Measurements from ENCODE around the gene PROKR1. TPM values are rescaled to one million over a fixed set of nuclear protein-coding genes. Genes with fewer than 3 reads are reported as not detected.
"Not testable (repeated sequence)": the region's sequence is repeated elsewhere in the genome, so short reads cannot be mapped to it uniquely, and the experiment has no call there.

The PROKR1 gene
- not detected in 2 replicates for total RNA-seq

DNA sequence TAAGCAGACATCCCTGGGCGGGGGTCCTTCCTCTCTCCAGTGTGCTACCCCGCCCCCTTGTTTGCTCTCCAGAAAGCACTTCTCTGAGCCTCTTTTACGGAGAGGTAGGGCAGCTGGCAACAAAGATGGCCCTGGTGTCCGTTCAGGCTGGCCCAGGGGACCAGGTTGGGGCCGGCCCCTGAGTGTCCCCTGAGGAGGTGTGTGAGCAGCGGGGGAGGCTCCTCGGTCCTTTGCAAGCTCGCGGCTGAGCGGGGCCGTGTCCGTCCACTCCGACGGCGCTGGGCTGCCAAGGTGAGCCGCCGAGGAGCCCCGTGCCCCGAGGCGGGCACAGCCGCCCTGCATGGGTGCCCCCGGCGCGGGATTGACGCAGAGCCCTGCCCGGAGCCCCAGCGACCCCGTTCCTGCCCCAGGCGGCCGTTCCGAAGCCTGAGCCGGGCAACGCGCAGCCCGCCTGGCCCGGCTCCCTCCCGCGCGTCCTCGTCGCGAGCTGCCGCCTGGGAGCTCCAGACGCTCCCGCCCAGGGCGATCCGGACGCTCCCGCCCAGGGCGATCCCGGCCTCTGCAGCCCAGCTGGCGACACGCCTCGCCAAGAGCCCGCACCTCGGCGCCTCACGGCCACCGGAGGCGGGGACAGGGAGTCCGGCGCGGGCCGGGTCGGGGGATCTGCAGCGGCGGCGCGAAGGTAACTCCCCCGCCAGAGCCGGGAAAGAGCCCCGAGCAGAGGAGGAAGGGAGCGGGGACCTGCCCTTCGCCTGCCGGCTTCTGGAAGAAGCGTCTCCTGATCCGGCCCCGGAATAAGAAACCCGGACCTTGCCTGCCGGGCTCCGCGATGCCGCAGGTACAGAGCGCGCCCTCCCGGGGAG, at the start of gene PROKR1:
PROKR1 (plus strand) TSS at position 569 of the 863 bp plus-strand sequence. CDS start 2,243 bp downstream, outside the sequence.
- Mint-ChIP-seq H3K27ac (no peak within 1 kb of the TSS), H3K4me3 (ENCODE audit: low read depth) (no peak within 1 kb of the TSS), H3K27me3 (ENCODE audit: low read depth) (peaks cover 74% of the 10 kb centered on the region), H3K4me1 (ENCODE audit: low read depth) (peaks cover 9% of the 10 kb centered on the region), H3K9me3 (no peaks in the 10 kb centered on the region), H3K36me3 (ENCODE audit: low read depth) (no peaks in the 10 kb centered on the region)
- intact Hi-C loops (cut with micrococcal nuclease): no loop called here
- no peak for DNase-seq (ENCODE audit: low spot score)

DNA sequence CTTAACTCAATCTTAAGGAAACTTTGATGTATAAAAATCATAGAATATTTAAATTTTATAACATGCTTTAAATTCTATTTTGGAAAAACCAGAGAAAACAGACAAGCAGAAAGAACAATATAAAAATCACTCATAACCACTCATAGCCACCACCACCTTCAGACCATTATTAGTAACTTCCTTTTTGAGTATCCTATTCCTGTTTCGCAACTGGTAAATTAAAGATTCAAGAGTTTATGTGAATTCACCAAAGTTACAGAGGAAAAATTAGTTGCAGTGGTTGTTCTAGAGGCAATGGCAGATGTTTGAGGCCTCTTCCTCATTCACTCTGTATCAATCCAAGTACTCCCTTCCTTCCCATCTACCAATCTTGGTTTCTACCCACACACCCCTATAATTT, 49.3 kb upstream of the PROKR1 start:
- intact Hi-C loops (cut with micrococcal nuclease): loop anchor here (5.0 kb wide), 2 partner anchors 72 to 123 kb away; no protein-coding TSS in a partner anchor
- no peak for DNase-seq (ENCODE audit: low spot score)
- Mint-ChIP-seq H3K9me3 (no peaks in the 10 kb centered on the region), H3K27ac (no peak overlapping the region), H3K4me3 (ENCODE audit: low read depth) (no peak overlapping the region), H3K27me3 (ENCODE audit: low read depth) (peaks cover 10% of the 10 kb centered on the region), H3K4me1 (ENCODE audit: low read depth) (peaks cover 9% of the 10 kb centered on the region), H3K36me3 (ENCODE audit: low read depth) (no peaks in the 10 kb centered on the region)

DNA sequence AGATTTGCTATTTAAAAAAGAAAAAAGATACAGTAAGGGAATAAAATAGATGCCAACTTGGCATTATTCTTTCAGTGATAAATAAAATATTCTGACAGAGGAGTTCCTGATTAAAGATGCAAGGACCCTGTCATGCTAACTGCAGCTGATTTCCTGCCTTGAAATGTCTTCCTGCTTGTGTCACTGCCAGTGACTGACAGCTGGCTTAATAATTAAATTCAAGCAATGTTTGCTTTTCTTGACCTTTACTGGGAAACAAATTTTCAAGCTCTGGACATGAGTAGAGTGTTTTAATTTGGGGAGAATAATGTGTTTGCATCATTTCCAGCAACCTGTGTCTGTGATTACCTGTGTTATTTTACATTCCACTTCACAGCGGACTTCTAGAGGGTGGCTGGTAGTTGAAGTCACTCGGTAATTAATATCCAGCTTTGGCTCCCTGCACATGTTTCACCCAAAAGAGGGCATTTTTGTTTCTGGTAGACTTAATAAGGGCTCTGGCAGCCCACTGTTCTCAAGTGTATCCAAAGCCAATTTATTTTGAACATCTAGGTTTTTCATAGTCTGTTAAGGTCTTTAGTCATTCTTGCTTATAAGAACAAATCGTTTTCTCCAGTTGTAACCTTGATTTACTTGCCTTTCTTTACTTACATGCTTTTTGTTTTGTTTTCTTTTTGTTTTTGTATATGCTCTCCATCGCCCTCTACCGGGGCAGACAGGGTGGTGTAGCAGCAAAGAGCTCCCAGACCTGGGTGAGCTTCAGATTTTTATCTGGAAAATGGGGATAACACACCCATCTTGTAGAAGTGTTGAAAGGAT, 48.5 kb upstream of the PROKR1 start:
- peaks cover 9% of the 10 kb centered on the region for H3K4me1 Mint-ChIP-seq (ENCODE audit: low read depth)
- no peak overlapping the region for H3K27ac Mint-ChIP-seq
- H3K9me3 Mint-ChIP-seq: peaks cover 8% of the 10 kb centered on the region
- H3K4me3 Mint-ChIP-seq (ENCODE audit: low read depth): no peak overlapping the region
- peaks cover 13% of the 10 kb centered on the region for H3K27me3 Mint-ChIP-seq (ENCODE audit: low read depth)
- no peaks in the 10 kb centered on the region for H3K36me3 Mint-ChIP-seq (ENCODE audit: low read depth)
- DNase-seq (ENCODE audit: low spot score): peak; percentile 31
- intact Hi-C loops (cut with micrococcal nuclease): loop anchor here (1.0 to 5.0 kb wide), 3 partner anchors 73 to 130 kb away; no protein-coding TSS in a partner anchor

DNA sequence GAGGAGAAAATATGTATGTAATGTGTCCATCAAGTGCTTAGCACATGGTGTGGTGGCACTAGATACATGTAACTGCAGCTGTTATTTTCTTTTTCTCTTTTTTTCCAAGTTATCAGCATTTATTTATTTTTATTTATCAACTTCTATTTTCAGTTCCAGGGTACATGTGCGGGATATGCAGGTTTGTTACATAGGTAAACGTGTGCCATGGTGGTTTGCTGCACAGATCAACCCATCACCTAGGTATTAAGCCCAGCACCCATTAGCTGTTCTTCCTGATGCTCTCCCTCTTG, 47.9 kb upstream of the PROKR1 start:
- Mint-ChIP-seq H3K9me3 (peaks cover 12% of the 10 kb centered on the region), H3K27me3 (ENCODE audit: low read depth) (peaks cover 15% of the 10 kb centered on the region)
- H3K36me3 Mint-ChIP-seq (ENCODE audit: low read depth); H3K4me3 Mint-ChIP-seq (ENCODE audit: low read depth); H3K27ac Mint-ChIP-seq; H3K4me1 Mint-ChIP-seq (ENCODE audit: low read depth); DNase-seq (ENCODE audit: low spot score): not testable (repeated sequence)
- intact Hi-C loops (cut with micrococcal nuclease): loop anchor here (1.0 kb wide), 1 partner anchor 130 kb away; no protein-coding TSS in a partner anchor

DNA sequence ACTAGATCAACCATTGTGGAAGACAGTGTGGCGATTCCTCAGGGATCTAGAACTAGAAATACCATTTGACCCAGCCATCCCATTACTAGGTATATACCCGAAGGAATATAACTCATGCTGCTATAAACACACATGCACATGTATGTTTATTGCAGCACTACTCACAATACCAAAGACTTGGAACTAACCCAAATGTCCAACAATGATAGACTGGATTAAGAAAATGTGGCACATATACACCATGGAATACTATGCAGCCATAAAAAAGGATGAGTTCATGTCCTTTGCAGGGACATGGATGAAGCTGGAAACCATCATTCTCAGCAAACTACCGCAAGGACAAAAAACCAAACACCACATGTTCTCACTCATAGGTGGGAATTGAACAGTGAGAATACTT, 42.9 kb upstream of the PROKR1 start:
- H3K36me3 Mint-ChIP-seq (ENCODE audit: low read depth): not testable (repeated sequence)
- peaks cover 26% of the 10 kb centered on the region for H3K9me3 Mint-ChIP-seq

DNA sequence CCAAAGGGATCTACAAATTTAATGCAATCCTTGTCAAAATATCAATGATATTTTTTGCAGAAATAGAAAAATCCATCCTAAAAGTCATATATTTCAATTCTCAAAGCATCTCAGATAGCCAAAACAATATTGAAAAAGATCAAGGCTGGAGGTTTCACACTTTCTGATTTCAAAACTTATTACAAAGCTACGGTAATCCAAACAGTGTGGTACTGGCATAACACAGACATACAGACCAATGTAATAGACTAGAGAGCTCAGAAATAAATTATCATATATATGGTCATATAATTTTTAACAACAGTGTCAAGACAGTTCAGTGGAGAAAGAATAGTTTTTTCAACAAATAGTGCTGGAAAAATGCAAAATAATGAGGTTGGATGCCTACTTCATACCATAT, 40.3 kb upstream of the PROKR1 start:
- no peak overlapping the region for H3K4me3 Mint-ChIP-seq (ENCODE audit: low read depth)
- intact Hi-C loops (cut with micrococcal nuclease): no loop called here

More for the DNA sequence above, 42.9 kb upstream of the PROKR1 start:
- H3K27ac Mint-ChIP-seq; H3K4me1 Mint-ChIP-seq (ENCODE audit: low read depth); H3K4me3 Mint-ChIP-seq (ENCODE audit: low read depth); DNase-seq (ENCODE audit: low spot score); intact Hi-C loops (cut with micrococcal nuclease): not testable (repeated sequence)
- H3K27me3 Mint-ChIP-seq (ENCODE audit: low read depth): peaks cover 14% of the 10 kb centered on the region

DNA sequence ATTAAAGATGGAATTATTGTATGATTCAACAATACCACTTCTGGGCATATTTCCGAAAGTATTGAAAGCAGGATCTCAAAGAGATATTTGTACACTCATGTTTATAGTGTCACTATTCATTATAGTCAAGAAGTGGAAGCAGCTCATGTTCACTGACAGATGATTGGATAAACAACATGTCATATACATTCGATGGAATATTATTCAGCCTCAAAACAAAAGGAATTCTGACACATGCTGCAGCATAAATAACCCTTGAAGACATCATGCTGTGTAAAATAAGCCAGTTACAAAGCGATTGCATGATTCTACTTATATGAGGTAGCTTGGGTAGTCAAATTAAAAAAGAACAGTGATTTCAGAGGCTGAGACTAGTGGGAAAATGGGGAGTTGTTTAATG, 39.3 kb upstream of the PROKR1 start:
- H3K27ac Mint-ChIP-seq: no peak overlapping the region
- H3K4me3 Mint-ChIP-seq (ENCODE audit: low read depth): no peak overlapping the region
- H3K36me3 Mint-ChIP-seq (ENCODE audit: low read depth): no peaks in the 10 kb centered on the region
- intact Hi-C loops (cut with micrococcal nuclease): no loop called here
- H3K4me1 Mint-ChIP-seq (ENCODE audit: low read depth): no peaks in the 10 kb centered on the region
- no peak for DNase-seq (ENCODE audit: low spot score)
- H3K27me3 Mint-ChIP-seq (ENCODE audit: low read depth): peaks cover 15% of the 10 kb centered on the region
- H3K9me3 Mint-ChIP-seq: peaks cover 26% of the 10 kb centered on the region

More for the DNA sequence above, 40.3 kb upstream of the PROKR1 start:
- DNase-seq (ENCODE audit: low spot score): no peak
- Mint-ChIP-seq H3K36me3 (ENCODE audit: low read depth) (no peaks in the 10 kb centered on the region), H3K27ac (no peak overlapping the region), H3K9me3 (peaks cover 26% of the 10 kb centered on the region), H3K4me1 (ENCODE audit: low read depth) (no peaks in the 10 kb centered on the region), H3K27me3 (ENCODE audit: low read depth) (peaks cover 16% of the 10 kb centered on the region)

DNA sequence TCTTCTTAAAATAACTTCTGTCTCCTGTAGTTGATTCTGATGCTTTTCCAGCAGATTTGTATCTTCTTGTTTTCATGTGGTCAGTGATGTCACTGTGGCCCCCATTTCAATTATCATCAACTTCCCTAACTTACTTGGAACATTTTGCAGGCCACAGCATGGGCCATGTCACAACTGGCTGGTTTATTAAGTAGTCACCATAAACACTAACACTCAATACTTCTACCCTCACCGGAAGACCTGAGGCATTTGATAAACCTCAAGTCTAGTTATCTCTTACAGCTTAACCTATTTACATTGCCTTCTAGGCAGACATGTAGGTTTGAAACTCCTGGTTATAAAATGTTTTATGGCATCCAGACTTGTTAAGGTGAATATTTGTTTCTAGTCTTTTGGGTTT, 37.4 kb upstream of the PROKR1 start:
- Mint-ChIP-seq H3K36me3 (ENCODE audit: low read depth) (peaks cover 3% of the 10 kb centered on the region), H3K4me3 (ENCODE audit: low read depth) (no peak overlapping the region), H3K9me3 (peaks cover 21% of the 10 kb centered on the region), H3K27me3 (ENCODE audit: low read depth) (peaks cover 10% of the 10 kb centered on the region), H3K27ac (no peak overlapping the region), H3K4me1 (ENCODE audit: low read depth) (no peaks in the 10 kb centered on the region)
- no peak for DNase-seq (ENCODE audit: low spot score)
- intact Hi-C loops (cut with micrococcal nuclease): no loop called here

DNA sequence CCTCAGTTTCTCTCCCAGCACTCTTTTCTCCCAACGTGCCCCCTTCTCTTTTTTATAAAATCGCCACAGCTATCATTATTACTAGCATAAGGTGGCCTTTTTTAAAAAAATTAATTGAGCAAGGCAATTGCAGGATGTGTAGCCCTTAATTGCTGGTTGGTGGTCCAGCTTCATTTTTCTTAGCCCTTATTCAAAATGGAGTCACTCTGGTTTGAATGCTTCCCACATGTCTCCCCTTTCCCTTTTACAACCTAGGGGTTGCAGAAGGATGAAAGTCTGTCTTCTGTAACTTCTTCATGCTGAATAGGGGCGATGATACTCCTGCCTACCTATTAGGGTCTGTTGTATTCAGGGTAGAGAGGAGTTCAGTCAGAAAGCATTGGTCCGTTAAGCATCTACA, 36.6 kb upstream of the PROKR1 start:
- no peaks in the 10 kb centered on the region for H3K4me1 Mint-ChIP-seq (ENCODE audit: low read depth)

DNA sequence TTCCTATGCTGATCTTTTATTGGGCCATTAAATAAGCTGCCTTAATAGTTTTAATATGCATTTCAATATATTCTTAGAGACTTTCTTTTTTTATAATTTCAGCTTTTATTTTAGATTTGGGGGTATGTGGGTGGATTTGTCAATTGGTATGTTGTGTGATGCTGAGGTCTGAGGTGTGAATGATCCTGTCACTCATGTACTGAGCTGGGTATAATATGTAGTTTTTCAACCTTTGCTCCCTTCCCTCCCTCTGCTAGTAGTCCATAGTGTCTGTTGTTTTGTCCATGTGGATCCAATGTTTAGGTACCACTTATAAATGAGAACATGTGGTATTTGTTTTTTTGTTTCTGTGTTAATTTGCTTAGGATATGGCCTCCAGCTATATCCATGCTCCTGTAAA, 35.5 kb upstream of the PROKR1 start:
- peaks cover 10% of the 10 kb centered on the region for H3K27me3 Mint-ChIP-seq (ENCODE audit: low read depth)
- H3K4me3 Mint-ChIP-seq (ENCODE audit: low read depth): no peak overlapping the region
- H3K9me3 Mint-ChIP-seq: peaks cover 22% of the 10 kb centered on the region
- H3K27ac Mint-ChIP-seq: no peak overlapping the region
- peaks cover 3% of the 10 kb centered on the region for H3K36me3 Mint-ChIP-seq (ENCODE audit: low read depth)
- DNase-seq (ENCODE audit: low spot score): no peak
- intact Hi-C loops (cut with micrococcal nuclease): no loop called here
- H3K4me1 Mint-ChIP-seq (ENCODE audit: low read depth): no peaks in the 10 kb centered on the region

More for the DNA sequence above, 36.6 kb upstream of the PROKR1 start:
- Mint-ChIP-seq H3K27ac (no peak overlapping the region), H3K27me3 (ENCODE audit: low read depth) (peaks cover 10% of the 10 kb centered on the region), H3K4me3 (ENCODE audit: low read depth) (no peak overlapping the region), H3K9me3 (peaks cover 17% of the 10 kb centered on the region), H3K36me3 (ENCODE audit: low read depth) (peaks cover 3% of the 10 kb centered on the region)
- intact Hi-C loops (cut with micrococcal nuclease): no loop called here
- no peak for DNase-seq (ENCODE audit: low spot score)

DNA sequence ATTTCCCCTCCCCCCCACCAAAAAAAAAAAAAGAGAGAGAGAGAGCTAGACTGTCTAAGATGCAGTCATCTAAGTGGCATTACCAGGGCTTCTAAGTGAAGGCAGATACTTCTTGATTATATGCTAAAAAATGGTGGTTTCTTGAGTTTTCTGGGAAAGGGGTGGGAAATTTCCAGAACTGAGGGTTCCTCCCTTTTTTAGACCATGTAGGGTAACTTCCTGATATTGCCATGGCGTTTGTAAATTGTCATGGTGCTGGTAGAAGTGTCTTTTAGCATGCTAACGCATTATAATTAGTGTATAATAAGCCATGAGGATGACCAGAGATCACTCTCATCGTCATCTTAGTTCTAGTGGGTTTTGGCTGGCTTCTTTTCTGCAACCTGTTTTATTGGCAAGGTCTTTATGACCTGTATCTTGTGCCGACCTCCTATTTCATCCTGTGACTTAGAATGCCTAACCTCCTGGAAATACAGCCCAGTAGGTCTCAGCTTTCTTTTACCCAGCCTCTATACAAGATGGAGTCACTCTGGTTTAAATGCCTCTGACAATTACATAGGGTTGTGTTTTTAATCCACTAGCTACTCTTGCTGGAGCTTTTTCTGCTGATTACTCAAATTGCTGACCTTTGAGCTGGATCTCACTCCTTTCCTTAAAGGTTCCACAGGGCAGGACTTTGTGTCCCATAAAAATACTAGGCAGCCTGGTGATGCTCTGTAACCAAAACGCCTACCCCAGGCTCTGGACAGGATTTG, 30.4 kb upstream of the PROKR1 start:
- H3K27ac Mint-ChIP-seq: no peak overlapping the region
- H3K4me1 Mint-ChIP-seq (ENCODE audit: low read depth): no peaks in the 10 kb centered on the region
- H3K9me3 Mint-ChIP-seq: peaks cover 23% of the 10 kb centered on the region
- peaks cover 3% of the 10 kb centered on the region for H3K36me3 Mint-ChIP-seq (ENCODE audit: low read depth)
- no peak for DNase-seq (ENCODE audit: low spot score)
- H3K27me3 Mint-ChIP-seq (ENCODE audit: low read depth): no peaks in the 10 kb centered on the region
- no peak overlapping the region for H3K4me3 Mint-ChIP-seq (ENCODE audit: low read depth)
- intact Hi-C loops (cut with micrococcal nuclease): no loop called here

DNA sequence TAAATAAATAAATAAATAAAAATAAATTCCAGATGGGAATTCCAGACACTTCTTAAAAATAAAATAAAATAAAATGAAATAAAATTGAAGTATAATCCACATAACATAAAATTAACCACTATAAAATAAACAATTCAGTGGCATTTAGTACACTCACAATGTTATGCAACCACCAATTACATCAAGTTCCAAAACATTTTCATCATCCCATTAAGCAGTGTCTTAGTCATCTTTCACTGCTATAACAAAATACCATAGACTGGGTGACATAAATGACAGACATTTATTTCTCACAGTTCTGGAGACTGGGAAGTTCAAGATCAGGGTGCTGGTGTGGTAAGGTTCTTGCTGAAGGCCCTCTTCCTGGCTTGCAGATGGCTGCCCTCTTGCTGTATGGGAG, 22.6 kb upstream of the PROKR1 start:
- no peaks in the 10 kb centered on the region for H3K4me1 Mint-ChIP-seq (ENCODE audit: low read depth)
- H3K27ac Mint-ChIP-seq: no peak overlapping the region
- DNase-seq (ENCODE audit: low spot score): no peak
- H3K36me3 Mint-ChIP-seq (ENCODE audit: low read depth): no peaks in the 10 kb centered on the region
- no peak overlapping the region for H3K4me3 Mint-ChIP-seq (ENCODE audit: low read depth)
- H3K9me3 Mint-ChIP-seq: peaks cover 4% of the 10 kb centered on the region
- peaks cover 3% of the 10 kb centered on the region for H3K27me3 Mint-ChIP-seq (ENCODE audit: low read depth)
- intact Hi-C loops (cut with micrococcal nuclease): no loop called here
